ENCODE data around the gene FOXP4.

FOXP4 gene

DNA sequence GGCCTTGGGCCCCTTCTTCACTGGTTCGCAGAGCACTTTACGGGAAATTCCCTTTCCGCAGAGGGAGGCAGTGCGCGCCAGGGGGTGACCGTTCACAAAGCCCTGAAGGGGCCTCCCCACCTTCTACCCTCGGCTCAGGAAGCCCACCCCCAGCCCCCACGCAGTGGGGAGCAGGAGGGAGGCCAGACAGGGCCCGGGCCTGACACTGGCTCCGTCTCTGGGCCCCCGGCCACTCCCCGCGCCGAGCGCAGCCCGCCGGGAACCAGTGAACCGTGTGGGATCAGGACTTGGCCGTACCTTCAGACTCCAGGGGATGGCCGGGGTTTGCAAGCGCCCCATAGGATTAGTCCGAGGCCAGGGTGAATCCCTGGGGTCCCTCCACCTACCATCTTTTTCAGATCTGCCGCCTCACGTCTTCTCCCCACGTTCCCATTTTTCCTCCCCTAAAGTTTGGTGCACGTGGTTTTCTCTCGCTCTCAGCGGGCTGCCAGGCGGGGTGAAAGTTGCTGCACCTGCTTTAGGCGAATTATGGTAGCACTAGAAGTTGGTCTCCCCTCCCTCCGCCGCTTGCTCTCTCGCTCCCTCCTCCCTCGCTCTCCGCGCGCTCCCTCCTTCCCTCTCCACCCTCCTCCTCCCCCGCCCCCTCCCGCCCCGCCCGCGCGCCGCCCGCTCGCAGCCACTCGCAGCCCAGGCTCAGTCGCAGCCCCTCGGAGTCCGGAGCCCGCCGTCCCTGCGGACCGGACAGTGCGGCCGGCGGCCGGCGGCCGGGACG, at the start of gene FOXP4:
Gene FOXP4, plus strand, starts transcription at position 679 of the 772 bp plus-strand sequence. CDS start 19,380 bp downstream, outside the sequence.
- H3K4me3 ChIP-seq (ENCODE audit: low read length), result peak within 1 kb of the TSS; percentile 82
- TF ChIP-seq, protein P1, sequence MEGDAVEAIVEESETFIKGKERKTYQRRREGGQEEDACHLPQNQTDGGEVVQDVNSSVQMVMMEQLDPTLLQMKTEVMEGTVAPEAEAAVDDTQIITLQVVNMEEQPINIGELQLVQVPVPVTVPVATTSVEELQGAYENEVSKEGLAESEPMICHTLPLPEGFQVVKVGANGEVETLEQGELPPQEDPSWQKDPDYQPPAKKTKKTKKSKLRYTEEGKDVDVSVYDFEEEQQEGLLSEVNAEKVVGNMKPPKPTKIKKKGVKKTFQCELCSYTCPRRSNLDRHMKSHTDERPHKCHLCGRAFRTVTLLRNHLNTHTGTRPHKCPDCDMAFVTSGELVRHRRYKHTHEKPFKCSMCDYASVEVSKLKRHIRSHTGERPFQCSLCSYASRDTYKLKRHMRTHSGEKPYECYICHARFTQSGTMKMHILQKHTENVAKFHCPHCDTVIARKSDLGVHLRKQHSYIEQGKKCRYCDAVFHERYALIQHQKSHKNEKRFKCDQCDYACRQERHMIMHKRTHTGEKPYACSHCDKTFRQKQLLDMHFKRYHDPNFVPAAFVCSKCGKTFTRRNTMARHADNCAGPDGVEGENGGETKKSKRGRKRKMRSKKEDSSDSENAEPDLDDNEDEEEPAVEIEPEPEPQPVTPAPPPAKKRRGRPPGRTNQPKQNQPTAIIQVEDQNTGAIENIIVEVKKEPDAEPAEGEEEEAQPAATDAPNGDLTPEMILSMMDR (conservative IDR thresholded peaks at IDR 0.05; ENCODE audit: low read length), result no peak
- DNase-seq (ENCODE audit: low read depth), result peak; percentile 94

DNA sequence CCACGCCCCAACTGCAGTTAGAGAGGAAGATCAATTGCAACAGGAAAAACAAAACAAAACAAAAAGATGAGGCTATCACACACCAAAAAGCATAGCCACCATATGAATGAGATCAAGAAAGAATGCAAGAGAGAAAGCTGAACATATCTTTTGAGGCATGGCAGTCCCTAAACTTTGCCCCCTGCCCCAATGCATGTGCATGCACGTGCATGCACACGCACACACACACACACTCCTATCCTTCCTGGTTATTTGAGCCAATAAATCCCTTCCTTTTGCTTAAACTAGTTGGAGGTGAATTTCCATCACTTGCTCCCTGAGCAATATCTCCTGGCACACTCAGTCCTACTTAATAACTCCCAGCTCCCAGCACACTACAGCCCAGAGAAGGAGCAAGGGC, 48.6 kb upstream of the FOXP4 start:
- no peak overlapping the region for H3K4me3 ChIP-seq (ENCODE audit: low read length)
- TF ChIP-seq, protein P1 (conservative IDR thresholded peaks at IDR 0.05; ENCODE audit: low read length), result no peak
- no peak for DNase-seq (ENCODE audit: low read depth)

DNA sequence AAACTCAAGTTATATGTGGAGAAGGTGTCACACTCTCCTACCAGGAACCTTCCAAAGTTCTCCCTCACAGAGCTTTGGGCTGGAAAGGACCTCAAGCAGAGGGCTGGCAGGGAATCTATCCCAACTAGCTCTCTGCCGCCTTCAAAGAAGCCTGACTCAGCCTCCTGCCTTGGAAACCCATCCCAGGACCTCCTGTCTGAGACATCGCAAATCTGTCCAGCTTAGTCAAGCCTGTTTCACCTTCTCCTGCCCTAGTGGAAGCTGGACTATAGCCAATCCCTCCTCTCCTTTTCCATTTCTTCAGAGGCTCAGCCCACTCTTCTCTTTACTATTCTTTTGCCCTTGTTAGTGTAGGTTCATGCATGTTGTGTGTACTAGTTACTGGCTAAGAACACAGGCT, 48.2 kb upstream of the FOXP4 start:
- TF ChIP-seq, protein P1 (conservative IDR thresholded peaks at IDR 0.05; ENCODE audit: low read length), result no peak
- H3K4me3 ChIP-seq (ENCODE audit: low read length), result no peak overlapping the region

GRCh38 chr6:41498968-41499599, 47.1 kb upstream of the FOXP4 start:
- no peak overlapping the region for H3K4me3 ChIP-seq (ENCODE audit: low read length)
- DNase-seq (ENCODE audit: low read depth), result no peak
- TF ChIP-seq, protein P1 (conservative IDR thresholded peaks at IDR 0.05; ENCODE audit: low read length), result no peak

More for the DNA sequence above, 48.2 kb upstream of the FOXP4 start:
- DNase-seq (ENCODE audit: low read depth), result no peak

DNA sequence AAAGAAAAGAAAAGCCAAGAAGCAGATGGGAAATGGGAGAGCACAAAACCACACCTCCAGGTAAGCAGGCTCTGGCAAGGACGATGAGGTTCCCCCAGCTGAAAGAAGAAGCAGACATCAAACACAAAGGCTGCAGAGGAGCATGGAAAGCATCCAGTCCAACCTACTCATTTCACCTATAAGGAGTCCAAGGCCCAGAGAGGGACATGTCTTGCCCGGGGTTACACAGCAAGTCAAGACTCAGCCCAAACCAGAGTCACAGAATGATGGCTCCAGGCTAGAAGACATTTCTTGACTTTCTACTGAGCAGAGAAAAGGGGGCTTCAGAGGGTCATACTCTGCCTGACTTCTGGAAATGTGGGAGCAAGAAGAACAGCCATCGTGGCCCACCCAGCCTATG, 45.6 kb upstream of the FOXP4 start:
- no peak for DNase-seq (ENCODE audit: low read depth)
- TF ChIP-seq, protein P1 (conservative IDR thresholded peaks at IDR 0.05; ENCODE audit: low read length), result no peak
- H3K4me3 ChIP-seq (ENCODE audit: low read length), result no peak overlapping the region

- TF ChIP-seq, protein P1 (conservative IDR thresholded peaks at IDR 0.05; ENCODE audit: low read length), result no peak
- no peak for DNase-seq (ENCODE audit: low read depth)
- H3K4me3 ChIP-seq (ENCODE audit: low read length), result no peak overlapping the region
Measured at GRCh38 chr6:41502566-41502916, 43.6 kb upstream of the FOXP4 start.

Measured in AG10803 (cell line).